Left ventricle myocardium inferior (tissue), 1 donor: ENCODE data around the gene GRM7. TPM values are rescaled to one million over a fixed set of nuclear protein-coding genes. Genes with fewer than 3 reads are reported as not detected.

Source experiments
- DNase-seq: peaks from one replicate; pipeline ENCODE4 v3.0.0-alpha.2; 2020
- H3K27ac ChIP-seq: fragments of 200-600 bp; replicated peaks from 2 replicates; pipeline ENCODE4 v1.8.0; 2021
- H3K27me3 ChIP-seq: fragments of 200-600 bp; 2 replicates; pipeline ENCODE4 v1.8.0; 2021; ENCODE audit warnings: low read depth
- H3K36me3 ChIP-seq: fragments of 200-600 bp; 2 replicates; pipeline ENCODE4 v1.8.0; 2021
- H3K4me1 ChIP-seq: fragments of 200-600 bp; 2 replicates; pipeline ENCODE4 v1.8.0; 2021
- H3K4me3 ChIP-seq: fragments of 200-600 bp; 2 replicates; pipeline ENCODE4 v1.8.0; 2021; ENCODE audit warnings: mild to moderate bottlenecking, moderate library complexity
- H3K9me3 ChIP-seq: fragments of 200-600 bp; replicated peaks from 2 replicates; pipeline ENCODE4 v1.8.0; 2021
- intact Hi-C: fragments of 100-400 bp; cut with micrococcal nuclease; formaldehyde crosslinking; loops from one replicate; pipeline ENCODE4 v1.11.0; 2022
- total RNA-seq: library from RNA; stranded (reverse); fragmentation: NEBNext Ultra II Directional; extraction: Animal tissue kit (Norgen Biotek cat#: 25700); gene quantifications from one replicate; pipeline ENCODE4 v1.2.1, GENCODE V29; 2021
- TF ChIP-seq, protein P1 (sequence below): fragments of 200-600 bp; IDR thresholded peaks from 2 replicates; pipeline ENCODE4 v1.8.0; 2021; ENCODE audit warnings: antibody characterized with exemption, mild to moderate bottlenecking, borderline replicate concordance
- donor health status: DM: no; HTN: yes; CAD: no; lungs with severe emphysema.

Gene GRM7
- total RNA-seq, 1 donor from 2014 or later, result not detected

DNA sequence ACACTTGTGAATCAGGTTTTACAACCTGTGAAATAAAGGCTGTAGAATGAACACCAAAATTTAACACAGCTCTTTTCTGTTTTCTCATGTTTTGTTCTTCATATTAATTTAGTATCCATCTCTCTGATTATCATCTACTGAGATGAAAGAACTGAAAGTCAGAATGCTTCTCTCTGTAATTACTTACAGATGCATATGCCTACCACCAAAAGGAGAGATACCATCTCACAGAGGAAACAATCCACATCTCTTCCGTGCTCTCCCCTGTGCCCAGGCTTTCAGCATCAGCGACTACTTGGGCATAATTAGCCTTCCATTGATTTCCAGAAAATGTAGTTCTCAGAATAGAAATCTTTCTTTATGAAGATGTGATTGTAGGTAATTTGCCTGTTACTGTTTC, 741.4 kb downstream of the GRM7 start:
- Histone ChIP-seq H3K36me3 (no peaks in the 10 kb centered on the region), H3K4me3 (no peak overlapping the region), H3K4me1 (no peaks in the 10 kb centered on the region), H3K9me3 (no peaks in the 10 kb centered on the region), H3K27ac (no peak overlapping the region), H3K27me3 (no peaks in the 10 kb centered on the region)
- intact Hi-C loops, result no loop called here
- DNase-seq, result no peak
- TF ChIP-seq, protein P1, sequence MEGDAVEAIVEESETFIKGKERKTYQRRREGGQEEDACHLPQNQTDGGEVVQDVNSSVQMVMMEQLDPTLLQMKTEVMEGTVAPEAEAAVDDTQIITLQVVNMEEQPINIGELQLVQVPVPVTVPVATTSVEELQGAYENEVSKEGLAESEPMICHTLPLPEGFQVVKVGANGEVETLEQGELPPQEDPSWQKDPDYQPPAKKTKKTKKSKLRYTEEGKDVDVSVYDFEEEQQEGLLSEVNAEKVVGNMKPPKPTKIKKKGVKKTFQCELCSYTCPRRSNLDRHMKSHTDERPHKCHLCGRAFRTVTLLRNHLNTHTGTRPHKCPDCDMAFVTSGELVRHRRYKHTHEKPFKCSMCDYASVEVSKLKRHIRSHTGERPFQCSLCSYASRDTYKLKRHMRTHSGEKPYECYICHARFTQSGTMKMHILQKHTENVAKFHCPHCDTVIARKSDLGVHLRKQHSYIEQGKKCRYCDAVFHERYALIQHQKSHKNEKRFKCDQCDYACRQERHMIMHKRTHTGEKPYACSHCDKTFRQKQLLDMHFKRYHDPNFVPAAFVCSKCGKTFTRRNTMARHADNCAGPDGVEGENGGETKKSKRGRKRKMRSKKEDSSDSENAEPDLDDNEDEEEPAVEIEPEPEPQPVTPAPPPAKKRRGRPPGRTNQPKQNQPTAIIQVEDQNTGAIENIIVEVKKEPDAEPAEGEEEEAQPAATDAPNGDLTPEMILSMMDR, result no peak

- Histone ChIP-seq H3K27ac (no peak overlapping the region), H3K36me3 (no peaks in the 10 kb centered on the region), H3K9me3 (no peaks in the 10 kb centered on the region), H3K4me3 (no peak overlapping the region), H3K4me1 (no peaks in the 10 kb centered on the region), H3K27me3 (no peaks in the 10 kb centered on the region)
- no peak for DNase-seq
- intact Hi-C loops, result no loop called here
- TF ChIP-seq, protein P1, result no peak
Observed at GRCh38 chr3:7607083-7607482, 746.2 kb downstream of the GRM7 start.

GRCh38 chr3:7607676-7608075, 746.8 kb downstream of the GRM7 start:
- TF ChIP-seq, protein P1, result no peak

DNA sequence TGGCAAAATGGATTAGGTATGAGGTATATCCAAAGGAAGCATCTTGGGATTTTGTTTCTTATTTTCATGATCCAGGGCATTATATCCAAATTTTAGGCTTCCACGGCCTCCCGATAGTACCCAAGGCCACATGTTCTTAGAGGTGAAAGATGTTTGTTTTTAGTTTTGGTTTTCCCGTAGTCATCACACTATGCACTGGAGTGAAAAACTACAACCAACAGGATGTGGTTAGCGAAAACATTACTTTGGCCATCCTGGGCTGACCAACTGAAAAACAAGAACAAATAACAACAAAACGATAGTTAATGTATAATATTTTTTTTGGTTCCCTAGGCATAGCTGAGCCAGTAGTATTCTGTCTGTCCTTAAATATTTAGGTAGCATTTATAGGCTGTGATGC, 749.7 kb downstream of the GRM7 start:
- no peak overlapping the region for H3K4me3 ChIP-seq
- no peaks in the 10 kb centered on the region for H3K4me1 ChIP-seq
- H3K27me3 ChIP-seq, result no peaks in the 10 kb centered on the region
- no peak for DNase-seq
- no peak overlapping the region for H3K27ac ChIP-seq
- H3K36me3 ChIP-seq, result no peaks in the 10 kb centered on the region
- TF ChIP-seq, protein P1, result no peak
- H3K9me3 ChIP-seq, result no peaks in the 10 kb centered on the region
- intact Hi-C loops, result no loop called here

More at GRCh38 chr3:7607676-7608075, 746.8 kb downstream of the GRM7 start:
- H3K36me3 ChIP-seq, result no peaks in the 10 kb centered on the region
- H3K4me3 ChIP-seq, result no peak overlapping the region
- intact Hi-C loops, result no loop called here
- H3K4me1 ChIP-seq, result no peaks in the 10 kb centered on the region
- no peak for DNase-seq
- no peak overlapping the region for H3K27ac ChIP-seq
- no peaks in the 10 kb centered on the region for H3K9me3 ChIP-seq
- no peaks in the 10 kb centered on the region for H3K27me3 ChIP-seq

DNA sequence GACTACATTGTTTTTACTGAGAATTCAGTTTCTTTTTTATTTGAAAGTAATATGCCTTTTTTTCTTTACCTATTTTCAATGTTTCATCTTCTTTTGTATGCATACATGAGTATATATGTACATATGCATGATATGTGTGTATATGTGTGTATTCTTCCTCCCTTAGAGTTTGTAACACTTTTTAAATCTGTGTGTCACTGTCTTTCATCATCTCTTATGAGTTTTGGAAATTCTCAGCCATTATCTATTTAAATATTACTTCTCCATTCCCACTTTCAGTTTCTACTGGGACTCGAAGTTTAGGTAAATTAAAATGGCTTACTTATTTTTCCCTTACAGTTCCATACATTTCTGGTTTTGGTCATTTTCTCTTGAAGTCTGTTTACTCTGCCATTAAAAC, 754.1 kb downstream of the GRM7 start:
- DNase-seq, result no peak
- Histone ChIP-seq H3K4me1 (no peaks in the 10 kb centered on the region), H3K27me3 (no peaks in the 10 kb centered on the region), H3K27ac (no peak overlapping the region), H3K4me3 (no peak overlapping the region), H3K9me3 (no peaks in the 10 kb centered on the region), H3K36me3 (no peaks in the 10 kb centered on the region)
- intact Hi-C loops, result no loop called here
- TF ChIP-seq, protein P1, result no peak

GRCh38 chr3:7618606-7619005, 757.7 kb downstream of the GRM7 start:
- H3K9me3 ChIP-seq, result no peaks in the 10 kb centered on the region
- no peaks in the 10 kb centered on the region for H3K36me3 ChIP-seq
- DNase-seq, result no peak
- H3K27ac ChIP-seq, result no peak overlapping the region
- TF ChIP-seq, protein P1, result no peak
- intact Hi-C loops, result no loop called here
- H3K4me1 ChIP-seq, result no peaks in the 10 kb centered on the region
- no peak overlapping the region for H3K4me3 ChIP-seq
- no peaks in the 10 kb centered on the region for H3K27me3 ChIP-seq
